ENCODE data around the gene SEBOX. TPM values are rescaled to one million over a fixed set of nuclear protein-coding genes. Genes with fewer than 3 reads are reported as not detected.

Gene SEBOX
- polyA plus RNA-seq, 2 donors = not detected

DNA sequence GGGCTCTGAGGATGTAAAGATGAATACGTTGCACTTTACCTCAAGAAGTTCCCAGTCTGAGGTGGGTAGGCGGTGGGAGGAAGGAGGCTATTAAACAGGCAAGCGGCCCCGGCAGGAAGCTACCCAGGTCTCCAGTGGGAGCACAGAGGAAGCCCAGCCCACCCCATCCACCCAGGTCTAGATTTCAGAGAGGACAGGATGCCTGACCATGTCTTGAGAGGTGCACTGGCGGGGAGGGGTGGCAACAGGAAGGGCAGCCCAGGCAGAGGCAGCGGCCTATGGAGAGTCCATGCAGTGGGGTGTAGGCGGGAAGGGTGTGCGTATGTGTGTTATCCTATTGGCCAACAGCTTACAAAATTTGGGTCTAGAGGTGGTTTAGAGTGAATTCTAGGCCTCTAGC lies 20.4 kb upstream of the SEBOX start:
- Histone ChIP-seq H3K4me1 (ENCODE audit: control insufficient read depth in 2 of 2, insufficient read depth in 2 of 2, low read length in 1 of 2) (peaks cover 5 to 8% of the 10 kb centered on the region in 2 donors), H3K27ac (ENCODE audit: low read depth in 2 of 2, low read length in 1 of 2) (no peak overlapping the region), H3K36me3 (ENCODE audit: control insufficient read depth in 2 of 2, insufficient read depth in 2 of 2, low read length in 1 of 2) (peaks cover 0 to 6% of the 10 kb centered on the region in 2 donors), H3K4me3 (ENCODE audit: low read depth in 1 of 2, low read length in 2 of 2) (no peak overlapping the region), H3K27me3 (ENCODE audit: control insufficient read depth in 1 of 2, insufficient read depth in 2 of 2, low read length in 2 of 2) (no peaks in the 10 kb centered on the region), H3K9me3 (ENCODE audit: control insufficient read depth in 2 of 2, insufficient read depth in 1 of 2, low read depth in 1 of 2, low read length in 1 of 2) (no peaks in the 10 kb centered on the region)
- 61 to 79% methylated on average over 8 of the region's 8 CpGs for WGBS, 2 donors

DNA sequence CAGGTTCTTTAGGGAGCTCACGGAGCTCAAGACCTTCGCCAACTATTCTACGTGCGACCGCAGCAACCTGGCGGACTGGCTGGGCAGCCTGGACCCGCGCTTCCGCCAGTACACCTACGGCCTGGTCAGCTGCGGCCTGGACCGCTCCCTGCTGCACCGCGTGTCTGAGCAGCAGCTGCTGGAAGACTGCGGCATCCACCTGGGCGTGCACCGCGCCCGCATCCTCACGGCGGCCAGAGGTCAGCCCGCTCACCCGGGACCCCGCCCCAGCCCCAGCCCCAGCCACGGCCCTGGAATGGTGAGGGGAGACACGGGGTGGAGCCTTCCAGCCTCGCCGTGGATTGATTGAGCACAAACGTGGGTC lies 20.0 kb upstream of the SEBOX start:
- Histone ChIP-seq H3K4me3 (ENCODE audit: low read depth in 1 of 2, low read length in 2 of 2) (peak overlapping the region; percentile 52 to 65), H3K9me3 (ENCODE audit: control insufficient read depth in 2 of 2, insufficient read depth in 1 of 2, low read depth in 1 of 2, low read length in 1 of 2) (no peaks in the 10 kb centered on the region), H3K4me1 (ENCODE audit: control insufficient read depth in 2 of 2, insufficient read depth in 2 of 2, low read length in 1 of 2) (peaks cover 5 to 8% of the 10 kb centered on the region in 2 donors), H3K27ac (ENCODE audit: low read depth in 2 of 2, low read length in 1 of 2) (no peak overlapping the region), H3K27me3 (ENCODE audit: control insufficient read depth in 1 of 2, insufficient read depth in 2 of 2, low read length in 2 of 2) (no peaks in the 10 kb centered on the region), H3K36me3 (ENCODE audit: control insufficient read depth in 2 of 2, insufficient read depth in 2 of 2, low read length in 1 of 2) (peaks cover 0 to 6% of the 10 kb centered on the region in 2 donors)
- WGBS, 2 donors = 17 to 29% methylated on average over 29 of the region's 29 CpGs

DNA sequence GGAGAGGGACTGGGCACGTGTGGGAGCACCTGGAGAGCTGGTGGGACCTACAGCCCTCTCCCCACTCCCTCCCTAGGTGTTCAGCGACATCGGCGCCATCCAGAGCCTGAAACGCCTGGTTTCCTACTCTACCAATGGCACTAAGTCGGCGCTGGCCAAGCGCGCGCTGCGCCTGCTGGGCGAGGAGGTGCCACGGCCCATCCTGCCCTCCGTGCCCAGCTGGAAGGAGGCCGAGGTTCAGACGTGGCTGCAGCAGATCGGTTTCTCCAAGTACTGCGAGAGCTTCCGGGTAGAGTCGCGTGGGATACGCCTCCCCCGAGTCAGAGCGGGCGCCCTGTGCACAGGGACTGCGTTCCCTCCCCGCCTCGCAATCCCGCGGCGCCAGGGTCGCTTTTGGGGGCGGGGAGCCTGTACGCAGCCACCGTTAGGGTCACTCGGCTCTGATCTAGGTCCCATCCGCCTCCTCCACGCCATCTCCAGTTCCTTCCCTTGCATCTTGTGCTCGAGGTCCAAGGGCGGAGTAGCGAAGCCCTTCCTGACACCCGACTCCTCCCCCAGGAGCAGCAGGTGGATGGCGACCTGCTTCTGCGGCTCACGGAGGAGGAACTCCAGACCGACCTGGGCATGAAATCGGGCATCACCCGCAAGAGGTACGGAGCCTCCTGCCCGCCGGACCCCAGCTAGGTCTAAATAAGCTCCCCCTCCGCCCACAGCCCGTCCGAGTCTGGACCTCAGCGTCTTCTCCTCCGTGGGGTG lies 19.5 kb upstream of the SEBOX start:
- Histone ChIP-seq H3K4me3 (ENCODE audit: low read depth in 1 of 2, low read length in 2 of 2) (peak overlapping the region; percentile 52 to 65), H3K9me3 (ENCODE audit: control insufficient read depth in 2 of 2, insufficient read depth in 1 of 2, low read depth in 1 of 2, low read length in 1 of 2) (no peaks in the 10 kb centered on the region), H3K27ac (ENCODE audit: low read depth in 2 of 2, low read length in 1 of 2) (peak overlapping the region; percentile 16 to 48), H3K4me1 (ENCODE audit: control insufficient read depth in 2 of 2, insufficient read depth in 2 of 2, low read length in 1 of 2) (peaks cover 5 to 8% of the 10 kb centered on the region in 2 donors), H3K27me3 (ENCODE audit: control insufficient read depth in 1 of 2, insufficient read depth in 2 of 2, low read length in 2 of 2) (no peaks in the 10 kb centered on the region), H3K36me3 (ENCODE audit: control insufficient read depth in 2 of 2, insufficient read depth in 2 of 2, low read length in 1 of 2) (peaks cover 0 to 6% of the 10 kb centered on the region in 2 donors)
- 15 to 22% methylated on average over 52 to 56 of the region's 56 CpGs for WGBS, 2 donors

DNA sequence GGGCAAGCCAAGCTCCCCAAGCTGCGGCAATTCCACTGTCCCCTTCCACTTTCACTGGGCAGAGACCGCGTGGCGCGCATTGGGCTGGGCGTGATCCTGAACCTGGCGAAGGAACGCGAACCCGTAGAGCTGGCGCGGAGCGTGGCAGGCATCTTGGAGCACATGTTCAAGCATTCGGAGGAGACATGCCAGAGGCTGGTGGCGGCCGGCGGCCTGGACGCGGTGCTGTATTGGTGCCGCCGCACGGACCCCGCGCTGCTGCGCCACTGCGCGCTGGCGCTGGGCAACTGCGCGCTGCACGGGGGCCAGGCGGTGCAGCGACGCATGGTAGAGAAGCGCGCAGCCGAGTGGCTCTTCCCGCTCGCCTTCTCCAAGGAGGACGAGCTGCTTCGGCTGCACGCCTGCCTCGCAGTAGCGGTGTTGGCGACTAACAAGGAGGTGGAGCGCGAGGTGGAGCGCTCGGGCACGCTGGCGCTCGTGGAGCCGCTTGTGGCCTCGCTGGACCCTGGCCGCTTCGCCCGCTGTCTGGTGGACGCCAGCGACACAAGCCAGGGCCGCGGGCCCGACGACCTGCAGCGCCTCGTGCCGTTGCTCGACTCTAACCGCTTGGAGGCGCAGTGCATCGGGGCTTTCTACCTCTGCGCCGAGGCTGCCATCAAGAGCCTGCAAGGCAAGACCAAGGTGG lies 16.3 kb upstream of the SEBOX start:
- no peaks in the 10 kb centered on the region for H3K9me3 ChIP-seq (ENCODE audit: control insufficient read depth in 2 of 2, insufficient read depth in 1 of 2, low read depth in 1 of 2, low read length in 1 of 2)
- H3K36me3 ChIP-seq (ENCODE audit: control insufficient read depth in 2 of 2, insufficient read depth in 2 of 2, low read length in 1 of 2) = no peaks in the 10 kb centered on the region
- H3K4me3 ChIP-seq (ENCODE audit: low read depth in 1 of 2, low read length in 2 of 2) = no peak overlapping the region
- H3K4me1 ChIP-seq (ENCODE audit: control insufficient read depth in 2 of 2, insufficient read depth in 2 of 2, low read length in 1 of 2) = peaks cover 5 to 8% of the 10 kb centered on the region in 2 donors
- H3K27ac ChIP-seq (ENCODE audit: low read depth in 2 of 2, low read length in 1 of 2) = no peak overlapping the region
- no peaks in the 10 kb centered on the region for H3K27me3 ChIP-seq (ENCODE audit: control insufficient read depth in 1 of 2, insufficient read depth in 2 of 2, low read length in 2 of 2)
- WGBS, 2 donors = 29 to 37% methylated on average over 72 of the region's 72 CpGs

DNA sequence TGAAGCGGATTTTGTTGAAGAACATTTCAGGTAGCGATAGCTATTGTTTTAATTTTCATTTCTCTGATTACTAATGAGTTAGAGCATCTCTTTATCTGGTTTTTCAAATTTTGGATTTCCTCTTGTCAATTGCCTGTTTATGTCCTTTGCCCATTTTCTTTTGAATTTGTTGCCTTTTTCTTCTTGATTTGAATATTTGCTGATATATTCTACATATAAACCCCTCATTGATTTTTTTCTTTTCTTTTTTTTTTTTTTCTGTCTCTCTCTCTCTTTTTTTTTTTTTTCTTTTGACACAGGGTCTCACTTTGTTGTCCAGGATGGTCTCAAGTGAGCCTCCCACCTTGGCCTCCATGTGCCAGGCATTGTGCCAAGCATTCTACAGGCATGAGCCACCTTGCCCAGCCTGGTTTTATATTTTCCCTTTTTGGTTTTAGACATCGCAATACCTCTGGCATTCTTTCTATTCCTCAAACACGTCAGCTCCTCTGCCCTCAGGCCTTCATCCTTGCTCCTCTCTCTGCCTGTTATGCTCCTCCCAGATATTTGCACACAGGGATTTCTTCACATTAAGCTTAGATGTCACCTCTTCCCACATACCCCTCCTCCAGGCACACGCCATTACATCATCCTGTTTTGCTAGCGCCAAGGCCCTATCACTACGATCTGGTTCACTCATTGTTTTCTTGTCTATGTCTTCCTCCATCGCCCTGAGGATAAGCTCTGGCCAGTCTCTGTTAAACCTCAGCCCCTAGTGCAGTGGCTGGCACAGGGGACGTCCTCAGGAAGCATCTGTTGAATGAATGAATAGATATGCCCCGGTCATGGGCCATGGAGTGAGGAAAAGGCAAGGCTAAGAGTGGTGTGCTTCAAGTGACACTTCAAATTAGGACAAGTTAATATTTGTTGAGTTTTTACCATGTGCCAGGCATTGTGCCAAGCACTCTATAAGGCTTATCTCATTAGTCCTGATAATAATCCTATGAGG lies 15.1 kb upstream of the SEBOX start:
- Histone ChIP-seq H3K27ac (ENCODE audit: low read depth in 2 of 2, low read length in 1 of 2) (no peak overlapping the region), H3K9me3 (ENCODE audit: control insufficient read depth in 2 of 2, insufficient read depth in 1 of 2, low read depth in 1 of 2, low read length in 1 of 2) (no peaks in the 10 kb centered on the region), H3K4me1 (ENCODE audit: control insufficient read depth in 2 of 2, insufficient read depth in 2 of 2, low read length in 1 of 2) (peaks cover 5% of the 10 kb centered on the region in 2 donors), H3K36me3 (ENCODE audit: control insufficient read depth in 2 of 2, insufficient read depth in 2 of 2, low read length in 1 of 2) (no peaks in the 10 kb centered on the region), H3K4me3 (ENCODE audit: low read depth in 1 of 2, low read length in 2 of 2) (no peak overlapping the region), H3K27me3 (ENCODE audit: control insufficient read depth in 1 of 2, insufficient read depth in 2 of 2, low read length in 2 of 2) (no peaks in the 10 kb centered on the region)
- 72 to 75% methylated on average over 10 of the region's 10 CpGs for WGBS, 2 donors

DNA sequence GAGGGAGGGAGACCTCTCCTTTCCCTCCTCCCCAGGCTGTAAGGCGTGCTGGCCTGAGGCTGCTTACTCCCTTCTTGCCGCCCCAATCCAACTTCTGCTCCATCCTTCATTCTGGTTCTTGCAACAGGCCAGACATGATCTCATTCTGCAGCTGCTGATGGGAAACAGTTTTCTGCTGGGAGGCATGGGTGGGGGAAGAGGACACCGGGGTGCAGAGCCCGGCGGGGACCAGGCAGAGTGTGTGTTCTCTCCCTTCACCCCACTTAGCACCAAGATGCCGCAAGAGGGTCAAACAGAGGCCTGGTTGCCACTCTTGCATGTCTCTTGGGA lies 7.9 kb upstream of the SEBOX start:
- Histone ChIP-seq H3K9me3 (ENCODE audit: control insufficient read depth in 2 of 2, insufficient read depth in 1 of 2, low read depth in 1 of 2, low read length in 1 of 2) (no peaks in the 10 kb centered on the region), H3K27ac (ENCODE audit: low read depth in 2 of 2, low read length in 1 of 2) (no peak overlapping the region), H3K27me3 (ENCODE audit: control insufficient read depth in 1 of 2, insufficient read depth in 2 of 2, low read length in 2 of 2) (no peaks in the 10 kb centered on the region), H3K36me3 (ENCODE audit: control insufficient read depth in 2 of 2, insufficient read depth in 2 of 2, low read length in 1 of 2) (no peaks in the 10 kb centered on the region), H3K4me3 (ENCODE audit: low read depth in 1 of 2, low read length in 2 of 2) (no peak overlapping the region), H3K4me1 (ENCODE audit: control insufficient read depth in 2 of 2, insufficient read depth in 2 of 2, low read length in 1 of 2) (peaks cover 10 to 14% of the 10 kb centered on the region in 2 donors)
- WGBS, 2 donors = 82 to 87% methylated on average over 6 of the region's 6 CpGs

DNA sequence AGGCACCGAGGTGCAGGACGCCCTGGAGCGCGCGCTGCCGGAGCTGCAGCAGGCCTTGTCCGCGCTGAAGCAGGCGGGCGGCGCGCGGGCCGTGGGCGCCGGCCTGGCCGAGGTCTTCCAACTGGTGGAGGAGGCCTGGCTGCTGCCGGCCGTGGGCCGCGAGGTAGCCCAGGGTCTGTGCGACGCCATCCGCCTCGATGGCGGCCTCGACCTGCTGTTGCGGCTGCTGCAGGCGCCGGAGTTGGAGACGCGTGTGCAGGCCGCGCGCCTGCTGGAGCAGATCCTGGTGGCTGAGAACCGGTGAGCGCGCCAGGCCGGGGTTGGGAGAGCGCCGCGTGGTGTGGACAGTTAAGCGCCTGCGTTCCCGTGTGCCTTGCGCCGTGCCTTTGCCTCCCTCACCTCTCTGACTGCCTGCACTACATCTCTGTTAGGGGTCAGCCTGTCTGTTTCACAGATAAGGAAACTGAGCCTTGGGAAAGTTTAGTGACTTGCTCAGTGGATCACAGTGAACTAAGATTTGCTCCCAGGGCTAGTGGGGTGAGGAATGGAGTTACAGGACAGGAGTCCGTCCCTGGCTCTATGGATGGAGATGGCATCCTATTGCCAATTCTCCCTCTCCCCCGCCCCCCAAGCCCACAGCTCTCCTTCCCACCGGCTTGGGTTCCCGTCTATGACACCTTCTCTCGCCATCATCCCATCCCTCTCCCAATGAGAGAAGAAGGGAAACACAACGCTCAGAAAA lies 7.4 kb upstream of the SEBOX start:
- 8 to 10% methylated on average over 51 to 53 of the region's 53 CpGs for WGBS, 2 donors
- Histone ChIP-seq H3K9me3 (ENCODE audit: control insufficient read depth in 2 of 2, insufficient read depth in 1 of 2, low read depth in 1 of 2, low read length in 1 of 2) (no peaks in the 10 kb centered on the region), H3K27ac (ENCODE audit: low read depth in 2 of 2, low read length in 1 of 2) (peak overlapping the region in 1 of 2 donors; percentile 55), H3K27me3 (ENCODE audit: control insufficient read depth in 1 of 2, insufficient read depth in 2 of 2, low read length in 2 of 2) (no peaks in the 10 kb centered on the region), H3K36me3 (ENCODE audit: control insufficient read depth in 2 of 2, insufficient read depth in 2 of 2, low read length in 1 of 2) (no peaks in the 10 kb centered on the region), H3K4me3 (ENCODE audit: low read depth in 1 of 2, low read length in 2 of 2) (peak overlapping the region; percentile 27 to 51), H3K4me1 (ENCODE audit: control insufficient read depth in 2 of 2, insufficient read depth in 2 of 2, low read length in 1 of 2) (peaks cover 10 to 14% of the 10 kb centered on the region in 2 donors)

DNA sequence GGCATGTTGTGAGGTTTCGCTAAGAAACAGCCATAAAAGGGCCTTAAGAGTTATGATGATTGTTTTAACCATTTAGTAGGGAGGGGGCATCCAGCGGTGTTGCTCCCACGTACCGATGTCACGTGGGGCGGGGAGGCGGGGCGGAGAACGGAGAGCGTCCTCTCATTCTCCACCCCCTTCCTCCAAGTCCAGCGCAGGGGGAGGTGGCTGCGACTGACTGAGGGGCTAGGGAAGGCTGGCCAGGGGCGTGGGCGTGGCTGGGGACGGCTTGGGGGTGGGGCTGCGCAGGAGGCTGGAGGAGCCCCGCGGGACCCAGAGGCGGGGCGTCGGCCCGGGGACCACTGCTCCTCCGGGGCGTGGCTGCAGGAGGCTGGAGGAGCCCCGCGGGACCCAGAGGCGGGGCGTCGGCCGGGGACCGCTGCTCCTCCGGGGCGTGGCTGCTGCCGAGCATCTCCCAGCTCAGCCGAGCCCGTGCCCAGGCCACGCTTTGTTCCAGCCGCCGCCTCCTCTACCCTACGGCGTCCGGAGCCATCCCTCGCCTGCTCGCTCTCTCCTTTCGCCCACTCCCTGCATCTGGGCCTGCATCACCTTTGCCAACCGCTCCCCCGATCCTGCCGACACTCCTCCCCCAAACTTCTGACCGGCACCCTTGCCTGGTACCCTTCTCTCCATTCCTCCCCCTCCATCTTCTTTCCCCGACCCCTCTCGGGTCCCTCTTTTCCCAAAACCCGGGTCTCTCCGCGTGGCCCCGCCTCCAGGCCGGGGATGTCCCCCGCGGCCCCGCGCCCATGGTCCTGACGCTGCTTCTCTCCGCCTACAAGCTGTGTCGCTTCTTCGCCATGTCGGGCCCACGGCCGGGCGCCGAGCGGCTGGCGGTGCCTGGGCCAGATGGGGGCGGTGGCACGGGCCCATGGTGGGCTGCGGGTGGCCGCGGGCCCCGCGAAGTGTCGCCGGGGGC lies 6.5 kb upstream of the SEBOX start, which contains the start of gene SARM1:
Gene SARM1 (plus strand): TSS at position 450 of the 958 bp plus-strand sequence. CDS start 339 bp downstream, at position 789.
- H3K9me3 ChIP-seq (ENCODE audit: control insufficient read depth in 2 of 2, insufficient read depth in 1 of 2, low read depth in 1 of 2, low read length in 1 of 2) = no peaks in the 10 kb centered on the region
- 1% methylated on average over 72 to 80 of the region's 80 CpGs for WGBS, 2 donors

More for the DNA sequence above, 6.5 kb upstream of the SEBOX start, which contains the start of gene SARM1:
- H3K36me3 ChIP-seq (ENCODE audit: control insufficient read depth in 2 of 2, insufficient read depth in 2 of 2, low read length in 1 of 2) = no peaks in the 10 kb centered on the region
- H3K4me1 ChIP-seq (ENCODE audit: control insufficient read depth in 2 of 2, insufficient read depth in 2 of 2, low read length in 1 of 2) = peaks cover 10 to 14% of the 10 kb centered on the region in 2 donors
- H3K27ac ChIP-seq (ENCODE audit: low read depth in 2 of 2, low read length in 1 of 2) = peak within 1 kb of the TSS; percentile 55 to 57
- H3K27me3 ChIP-seq (ENCODE audit: control insufficient read depth in 1 of 2, insufficient read depth in 2 of 2, low read length in 2 of 2) = no peaks in the 10 kb centered on the region
- H3K4me3 ChIP-seq (ENCODE audit: low read depth in 1 of 2, low read length in 2 of 2) = peak within 1 kb of the TSS; percentile 27 to 51

Data from esophagus (tissue), 2 donors.